HG03045 (cell line): Measurements from ENCODE around the gene ZNF587.
"Not testable (repeated sequence)": the region's sequence is repeated elsewhere in the genome, so short reads cannot be mapped to it uniquely, and the experiment has no call there.

Source experiments
- ATAC-seq: cut with Tn5 transposase; IDR thresholded peaks from one replicate; pipeline ENCODE4 v1.9.1; 2021; ENCODE audit warnings: mild to moderate bottlenecking, moderate library complexity; ENCODE audit not compliant: unreplicated experiment

The ZNF587 gene

GRCh38 chr19:57849666-57850473, at the start of gene ZNF587:
Gene ZNF587 (plus strand): TSS chr19:57849859. CDS start chr19:57850039, 180 bp downstream.
- ATAC-seq, result peak; percentile 93

GRCh38 chr19:57800696-57801095, 49.0 kb upstream of the ZNF587 start:
- ATAC-seq, result no peak

- ATAC-seq, result no peak
These were observed 47.4 kb upstream of the ZNF587 start for GRCh38 chr19:57802269-57802668.

GRCh38 chr19:57803265-57803593, 46.4 kb upstream of the ZNF587 start:
- no peak for ATAC-seq

- no peak for ATAC-seq
These were observed 45.9 kb upstream of the ZNF587 start for GRCh38 chr19:57803594-57804325.

GRCh38 chr19:57807541-57807940, 42.1 kb upstream of the ZNF587 start:
- ATAC-seq, result no peak

- ATAC-seq, result not testable (repeated sequence)
These were observed 39.0 kb upstream of the ZNF587 start for GRCh38 chr19:57810410-57811295.

- ATAC-seq, result peak; percentile 49
These were observed 37.4 kb upstream of the ZNF587 start for GRCh38 chr19:57812226-57812625.

GRCh38 chr19:57812975-57813820, 36.5 kb upstream of the ZNF587 start:
- ATAC-seq, result not testable (repeated sequence)

- ATAC-seq, result no peak
These were observed 35.6 kb upstream of the ZNF587 start for GRCh38 chr19:57813919-57814504.

- ATAC-seq, result peak; percentile 62
These were observed 35.0 kb upstream of the ZNF587 start, which contains the start of gene ZNF552 for GRCh38 chr19:57814505-57815246. Gene ZNF552 (minus strand): TSS chr19:57814913. CDS start chr19:57814743, 170 bp downstream.

GRCh38 chr19:57815247-57816075, 34.2 kb upstream of the ZNF587 start:
- ATAC-seq, result no peak

GRCh38 chr19:57816652-57817051, 33.0 kb upstream of the ZNF587 start:
- no peak for ATAC-seq

- ATAC-seq, result no peak
These were observed 31.7 kb upstream of the ZNF587 start for GRCh38 chr19:57817976-57818375.

- no peak for ATAC-seq
These were observed 31.3 kb upstream of the ZNF587 start for GRCh38 chr19:57818378-57818777.

GRCh38 chr19:57819475-57820148, 30.0 kb upstream of the ZNF587 start:
- peak; percentile 83 for ATAC-seq

- no peak for ATAC-seq
These were observed 29.1 kb upstream of the ZNF587 start for GRCh38 chr19:57820599-57820998.

- not testable (repeated sequence) for ATAC-seq
These were observed 28.6 kb upstream of the ZNF587 start for GRCh38 chr19:57821095-57821494.
